MV-4-11 (cell line): ENCODE data around the gene DLL1.
A peak's percentile ranks its signal among the peaks of the same experiment; 100 is the strongest.

Experiments
- DNase-seq: peaks from one replicate; lab custom pipeline; 2025; lab: John Stamatoyannopoulos, UW

Gene DLL1

GRCh38 chr6:170294813-170295509 is 4.1 kb upstream of the DLL1 start:
- no peak for DNase-seq

- DNase-seq, result no peak
Observed at GRCh38 chr6:170294298-170294730, 3.4 kb upstream of the DLL1 start.

- DNase-seq, result peak; percentile 9
Observed at GRCh38 chr6:170293341-170294231, 2.7 kb upstream of the DLL1 start.

- peak; percentile 16 for DNase-seq
Observed at GRCh38 chr6:170292407-170293158, 1.7 kb upstream of the DLL1 start.

- no peak for DNase-seq
Observed at GRCh38 chr6:170292111-170292406, 1.2 kb upstream of the DLL1 start.

- DNase-seq, result no peak
Observed at GRCh38 chr6:170291271-170292110, 613 bp upstream of the DLL1 start.

- DNase-seq, result no peak
Observed at GRCh38 chr6:170289951-170290295, 955 bp downstream of the DLL1 start.

GRCh38 chr6:170289180-170289931 is 1.5 kb downstream of the DLL1 start:
- DNase-seq, result no peak

GRCh38 chr6:170288852-170289179 is 2.1 kb downstream of the DLL1 start:
- no peak for DNase-seq

- no peak for DNase-seq
Observed at GRCh38 chr6:170288091-170288631, 2.7 kb downstream of the DLL1 start.

GRCh38 chr6:170287371-170287876 is 3.5 kb downstream of the DLL1 start:
- DNase-seq, result no peak

GRCh38 chr6:170286934-170287265 is 4.0 kb downstream of the DLL1 start:
- no peak for DNase-seq

GRCh38 chr6:170286246-170286933 is 4.5 kb downstream of the DLL1 start:
- no peak for DNase-seq

- no peak for DNase-seq
Observed at GRCh38 chr6:170285482-170285881, 5.4 kb downstream of the DLL1 start.

- no peak for DNase-seq
Observed at GRCh38 chr6:170284866-170285469, 5.9 kb downstream of the DLL1 start.

GRCh38 chr6:170284126-170284773 is 6.6 kb downstream of the DLL1 start:
- DNase-seq, result no peak

GRCh38 chr6:170283212-170284081 is 7.4 kb downstream of the DLL1 start:
- no peak for DNase-seq

GRCh38 chr6:170282512-170283158 is 8.2 kb downstream of the DLL1 start:
- DNase-seq, result no peak
